IPS-18a (cell line): Measurements from ENCODE around the gene CMC4.
A peak's percentile ranks its signal among the peaks of the same experiment; 100 is the strongest.

Experiments used
- H3K27ac ChIP-seq: one replicate; pipeline ENCODE4 v1.5.1; 2013; ENCODE audit warnings: low read length
- H3K27me3 ChIP-seq: one replicate; pipeline ENCODE4 v1.6.1; 2013; ENCODE audit warnings: mild to moderate bottlenecking, low read length; ENCODE audit not compliant: control insufficient read depth, insufficient read depth
- H3K36me3 ChIP-seq: one replicate; pipeline ENCODE4 v1.6.1; 2013; ENCODE audit warnings: low read depth, low read length; ENCODE audit not compliant: control insufficient read depth
- H3K4me1 ChIP-seq: one replicate; pipeline ENCODE4 v1.6.1; 2013; ENCODE audit warnings: low read depth, low read length; ENCODE audit not compliant: control insufficient read depth
- H3K4me3 ChIP-seq: one replicate; pipeline ENCODE4 v1.5.1; 2013; ENCODE audit warnings: low read length
- H3K9ac ChIP-seq: one replicate; pipeline ENCODE4 v1.6.1; 2013; ENCODE audit warnings: mild to moderate bottlenecking, low read length, moderate library complexity
- H3K9me3 ChIP-seq: one replicate; pipeline ENCODE4 v1.6.1; 2013; ENCODE audit warnings: low read depth, low read length; ENCODE audit not compliant: control insufficient read depth

The CMC4 gene

GRCh38 chrX:155070663-155070974 is 317 bp downstream of the CMC4 start:
- H3K4me3 ChIP-seq, result peak overlapping the region; percentile 76
- peaks cover 14% of the 10 kb centered on the region for H3K9me3 ChIP-seq
- no peaks in the 10 kb centered on the region for H3K4me1 ChIP-seq
- H3K27ac ChIP-seq, result no peak overlapping the region
- peaks cover 7% of the 10 kb centered on the region for H3K36me3 ChIP-seq
- H3K9ac ChIP-seq, result peak overlapping the region; percentile 57
- H3K27me3 ChIP-seq, result no peaks in the 10 kb centered on the region

GRCh38 chrX:155070038-155070437 is 898 bp downstream of the CMC4 start:
- H3K27ac ChIP-seq, result no peak overlapping the region
- peak overlapping the region; percentile 76 for H3K4me3 ChIP-seq
- peaks cover 4% of the 10 kb centered on the region for H3K36me3 ChIP-seq
- no peaks in the 10 kb centered on the region for H3K4me1 ChIP-seq
- no peaks in the 10 kb centered on the region for H3K27me3 ChIP-seq
- H3K9me3 ChIP-seq, result peaks cover 10% of the 10 kb centered on the region
- peak overlapping the region; percentile 57 for H3K9ac ChIP-seq

DNA sequence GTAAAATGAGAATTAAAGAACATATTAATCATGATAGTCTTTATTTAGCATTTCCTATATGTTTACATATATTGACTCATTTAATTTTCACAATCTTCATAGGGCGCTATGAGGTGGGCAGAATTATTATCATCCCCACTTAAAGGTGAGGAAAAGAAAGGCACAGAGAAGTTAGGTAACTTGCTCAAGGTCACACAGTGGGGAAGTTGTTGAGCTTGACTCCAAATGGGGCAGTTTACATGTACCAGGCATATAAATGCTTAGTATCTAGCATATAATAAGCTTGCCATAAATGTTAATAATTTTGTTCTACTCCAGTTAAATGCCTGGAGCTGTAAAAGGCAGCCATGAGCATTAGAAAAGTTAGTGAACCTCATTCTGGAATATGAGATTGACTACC is 1.5 kb downstream of the CMC4 start:
- H3K4me1 ChIP-seq, result no peaks in the 10 kb centered on the region

GRCh38 chrX:155068165-155068564 is 2.8 kb downstream of the CMC4 start:
- Histone ChIP-seq H3K9me3 (peaks cover 14% of the 10 kb centered on the region), H3K4me3 (no peak overlapping the region), H3K27me3 (no peaks in the 10 kb centered on the region), H3K9ac (no peak overlapping the region), H3K4me1 (no peaks in the 10 kb centered on the region), H3K27ac (no peak overlapping the region), H3K36me3 (no peaks in the 10 kb centered on the region)

More for the DNA sequence above, 1.5 kb downstream of the CMC4 start:
- Histone ChIP-seq H3K9ac (no peak overlapping the region), H3K27me3 (no peaks in the 10 kb centered on the region), H3K4me3 (peak overlapping the region; percentile 76), H3K36me3 (peaks cover 4% of the 10 kb centered on the region), H3K27ac (no peak overlapping the region), H3K9me3 (peaks cover 14% of the 10 kb centered on the region)

- no peak overlapping the region for H3K4me3 ChIP-seq
- H3K9ac ChIP-seq, result no peak overlapping the region
- no peaks in the 10 kb centered on the region for H3K36me3 ChIP-seq
- no peaks in the 10 kb centered on the region for H3K27me3 ChIP-seq
- no peaks in the 10 kb centered on the region for H3K4me1 ChIP-seq
- H3K9me3 ChIP-seq, result peaks cover 14% of the 10 kb centered on the region
- no peak overlapping the region for H3K27ac ChIP-seq
These were observed 5.8 kb downstream of the CMC4 start for GRCh38 chrX:155065035-155065734.

DNA sequence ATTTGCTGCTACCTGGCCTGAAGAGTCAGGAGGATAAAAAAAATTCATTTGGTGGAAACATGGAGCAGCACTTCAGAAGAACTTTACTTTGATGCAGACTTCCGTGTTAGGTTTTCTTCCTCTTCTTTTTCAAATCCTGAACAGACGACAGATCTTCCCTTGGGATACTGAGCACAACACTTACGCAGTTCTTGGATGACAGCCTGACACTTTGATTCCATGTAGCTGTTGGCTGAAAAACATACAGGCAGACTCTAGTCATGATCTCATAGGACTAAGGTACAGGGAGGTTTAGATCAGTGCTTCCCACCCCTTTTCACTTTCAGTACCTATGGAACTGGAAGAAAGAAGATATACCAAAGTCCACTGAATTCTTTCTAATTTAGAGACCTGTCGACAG is 9.2 kb downstream of the CMC4 start:
- Histone ChIP-seq H3K4me1 (no peaks in the 10 kb centered on the region), H3K27me3 (no peaks in the 10 kb centered on the region), H3K9ac (no peak overlapping the region), H3K9me3 (peaks cover 23% of the 10 kb centered on the region), H3K36me3 (peaks cover 3% of the 10 kb centered on the region), H3K4me3 (no peak overlapping the region), H3K27ac (no peak overlapping the region)

GRCh38 chrX:155056877-155057792 is 13.8 kb downstream of the CMC4 start:
- Histone ChIP-seq H3K9me3 (peaks cover 20% of the 10 kb centered on the region), H3K27me3 (no peaks in the 10 kb centered on the region), H3K4me1 (no peaks in the 10 kb centered on the region), H3K9ac (no peak overlapping the region), H3K27ac (no peak overlapping the region), H3K4me3 (peak overlapping the region; percentile 33), H3K36me3 (peaks cover 6% of the 10 kb centered on the region)

GRCh38 chrX:155056471-155056870 is 14.5 kb downstream of the CMC4 start:
- Histone ChIP-seq H3K9ac (no peak overlapping the region), H3K27me3 (no peaks in the 10 kb centered on the region), H3K36me3 (peaks cover 6% of the 10 kb centered on the region), H3K27ac (no peak overlapping the region), H3K9me3 (peaks cover 25% of the 10 kb centered on the region), H3K4me3 (no peak overlapping the region), H3K4me1 (no peaks in the 10 kb centered on the region)

GRCh38 chrX:155055494-155055893 is 15.4 kb downstream of the CMC4 start:
- Histone ChIP-seq H3K4me1 (no peaks in the 10 kb centered on the region), H3K27ac (no peak overlapping the region), H3K27me3 (no peaks in the 10 kb centered on the region), H3K9ac (no peak overlapping the region), H3K36me3 (peaks cover 6% of the 10 kb centered on the region), H3K9me3 (peaks cover 25% of the 10 kb centered on the region), H3K4me3 (no peak overlapping the region)

DNA sequence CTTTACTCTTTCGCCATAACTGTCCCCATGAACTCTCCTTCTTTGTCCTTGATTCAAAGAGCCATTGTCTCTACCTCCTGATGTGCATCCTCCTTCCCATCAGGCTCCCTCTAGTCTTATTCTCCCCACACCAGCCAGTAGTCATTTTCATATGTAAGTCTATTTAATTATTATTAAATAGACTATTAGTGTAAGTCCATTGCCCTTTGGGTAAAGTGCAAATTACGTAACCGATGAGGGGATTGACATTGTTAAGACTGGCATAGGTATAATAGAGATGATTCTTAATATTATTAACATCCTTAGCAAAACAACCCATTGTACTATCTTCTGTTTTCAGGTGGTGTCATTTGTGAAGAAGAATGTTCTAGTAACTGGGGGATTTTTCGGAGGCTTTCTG is 16.7 kb downstream of the CMC4 start:
- Histone ChIP-seq H3K9me3 (peaks cover 25% of the 10 kb centered on the region), H3K9ac (no peak overlapping the region), H3K27ac (no peak overlapping the region), H3K27me3 (no peaks in the 10 kb centered on the region), H3K4me3 (no peak overlapping the region), H3K4me1 (no peaks in the 10 kb centered on the region), H3K36me3 (peaks cover 3% of the 10 kb centered on the region)

GRCh38 chrX:155053656-155054055 is 17.3 kb downstream of the CMC4 start:
- Histone ChIP-seq H3K4me3 (no peak overlapping the region), H3K27me3 (no peaks in the 10 kb centered on the region), H3K36me3 (peaks cover 3% of the 10 kb centered on the region), H3K9me3 (peaks cover 29% of the 10 kb centered on the region), H3K4me1 (no peaks in the 10 kb centered on the region), H3K9ac (no peak overlapping the region), H3K27ac (no peak overlapping the region)
